Pulmonary artery endothelial cell (primary cell): Measurements from ENCODE around the gene TSNAX. TPM values are rescaled to one million over a fixed set of nuclear protein-coding genes. Genes with fewer than 3 reads are reported as not detected.

Experiments used
- DNase-seq: peaks from one replicate; pipeline ENCODE4 v3.0.0-alpha.2; 2011; ENCODE audit warnings: low read depth, low spot score
- total RNA-seq: library from RNA; depleted of rRNA; stranded (reverse); fragments of >200 nt; gene quantifications from 2 replicates; pipeline ENCODE4 v1.2.3, GENCODE V29; 2014

Gene TSNAX
- total RNA-seq, 1 donor from 2014 or later, result 36.9 TPM

GRCh38 chr1:231518485-231519034 is 9.9 kb upstream of the TSNAX start:
- DNase-seq, result no peak

GRCh38 chr1:231519166-231519565 is 9.3 kb upstream of the TSNAX start:
- no peak for DNase-seq

GRCh38 chr1:231522038-231522437 is 6.4 kb upstream of the TSNAX start:
- DNase-seq, result no peak

DNA sequence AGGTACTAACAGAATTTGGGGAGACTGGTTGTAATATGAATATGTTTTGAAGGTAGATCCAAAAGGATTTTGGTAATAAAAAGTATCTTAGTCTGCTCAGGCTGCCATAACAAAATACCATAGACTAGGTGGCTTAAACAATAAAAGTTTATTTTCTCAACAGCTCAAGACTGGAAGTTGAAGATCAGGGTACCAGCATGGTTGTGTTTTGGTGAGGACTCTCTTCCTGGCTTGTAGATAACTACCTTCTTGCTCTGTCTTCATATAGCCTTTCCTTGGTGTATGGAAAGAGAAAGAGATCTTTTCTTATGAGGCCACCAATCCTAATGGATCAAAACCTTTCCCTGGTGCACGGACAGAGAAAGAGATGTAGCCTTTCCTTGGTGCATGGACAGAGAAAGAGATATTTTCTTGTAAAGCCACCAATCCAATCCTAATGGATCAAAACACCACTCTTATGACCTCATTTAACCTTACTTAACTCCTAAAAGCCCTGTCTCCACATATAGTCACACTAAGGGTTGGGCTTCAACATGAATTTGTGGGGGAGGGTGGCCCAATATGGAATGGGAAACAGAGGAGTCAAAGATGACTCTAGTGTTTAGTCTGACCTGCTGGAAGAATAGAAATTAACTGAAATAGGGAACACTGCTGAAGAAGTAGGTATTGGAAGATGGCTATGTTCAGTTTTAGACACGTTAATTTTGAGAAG is 5.4 kb upstream of the TSNAX start:
- DNase-seq, result no peak

DNA sequence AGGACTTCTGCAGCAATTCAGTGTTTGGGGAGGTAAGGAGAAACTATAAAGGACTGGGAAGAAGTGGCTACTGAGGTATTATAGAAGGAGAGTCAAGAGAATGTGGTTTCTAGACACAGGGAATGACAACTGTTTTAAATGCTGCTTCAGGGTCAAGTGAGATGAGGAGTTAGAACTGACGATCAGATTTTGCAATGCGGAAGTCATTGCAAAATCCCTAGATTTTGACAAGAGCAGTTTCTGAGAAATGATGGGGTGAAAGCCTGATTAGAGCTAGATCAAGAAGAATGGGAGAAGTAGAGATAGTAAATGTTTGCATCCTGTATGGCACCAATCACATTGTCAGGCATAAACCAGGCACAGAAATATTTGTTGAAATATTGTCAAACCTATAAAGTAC is 4.7 kb upstream of the TSNAX start:
- no peak for DNase-seq

- no peak for DNase-seq
These were observed 1.9 kb upstream of the TSNAX start for GRCh38 chr1:231526536-231526935.

DNA sequence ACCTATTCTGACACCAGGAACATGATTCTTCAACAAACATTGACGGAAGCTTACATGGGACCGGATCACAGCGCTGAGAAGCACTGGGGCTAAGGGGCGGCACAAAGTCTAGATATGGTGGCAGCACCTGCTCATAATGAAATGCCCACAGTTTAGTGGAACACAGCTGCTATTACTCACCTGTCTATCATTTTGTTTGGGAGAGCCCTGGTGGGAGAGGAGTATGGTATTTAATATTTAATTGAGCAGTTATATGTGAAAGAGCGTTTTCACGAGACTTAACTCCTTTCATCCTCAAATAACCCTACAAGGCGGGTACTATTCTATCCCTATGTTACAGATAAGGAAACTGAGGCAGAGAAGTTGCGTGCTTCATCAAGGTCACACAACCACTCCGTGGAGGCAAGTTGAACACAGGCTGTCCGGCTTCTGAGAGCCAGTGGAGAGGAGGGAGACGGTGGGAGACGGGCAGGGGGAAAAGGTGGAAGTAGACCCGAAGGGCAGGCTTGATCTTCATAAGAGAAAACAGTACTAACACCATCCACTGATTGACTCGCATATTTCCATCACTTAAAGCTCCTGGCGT is 790 bp upstream of the TSNAX start:
- DNase-seq, result no peak

DNA sequence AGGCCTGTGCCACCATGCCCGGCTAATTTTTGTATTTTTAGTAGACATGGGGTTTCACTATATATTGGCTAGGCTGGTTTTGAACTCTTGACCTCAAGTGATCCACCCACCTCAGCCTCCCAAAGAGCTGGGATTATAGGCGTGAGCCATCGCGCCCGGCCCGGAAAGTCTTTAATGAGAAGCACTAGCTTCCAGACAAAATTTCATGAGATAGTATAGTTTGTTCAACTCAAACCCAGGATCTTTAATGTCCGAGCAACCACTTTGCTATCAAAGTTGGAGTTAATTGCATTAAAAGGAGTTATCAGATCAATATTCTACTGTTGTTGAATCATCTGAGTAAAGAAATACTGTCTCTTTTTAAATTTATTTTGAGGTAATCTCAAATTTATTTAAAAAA is 4.8 kb downstream of the TSNAX start:
- DNase-seq, result no peak

- no peak for DNase-seq
These were observed 6.3 kb downstream of the TSNAX start for GRCh38 chr1:231534703-231535159.

GRCh38 chr1:231536099-231536498 is 7.6 kb downstream of the TSNAX start:
- no peak for DNase-seq

- DNase-seq, result no peak
These were observed 12.4 kb downstream of the TSNAX start for GRCh38 chr1:231540847-231541246.

GRCh38 chr1:231541842-231542241 is 13.4 kb downstream of the TSNAX start:
- DNase-seq, result no peak

- DNase-seq, result peak; percentile 73
These were observed 16.6 kb downstream of the TSNAX start for GRCh38 chr1:231544943-231545592.

GRCh38 chr1:231546693-231547092 is 18.2 kb downstream of the TSNAX start:
- no peak for DNase-seq

DNA sequence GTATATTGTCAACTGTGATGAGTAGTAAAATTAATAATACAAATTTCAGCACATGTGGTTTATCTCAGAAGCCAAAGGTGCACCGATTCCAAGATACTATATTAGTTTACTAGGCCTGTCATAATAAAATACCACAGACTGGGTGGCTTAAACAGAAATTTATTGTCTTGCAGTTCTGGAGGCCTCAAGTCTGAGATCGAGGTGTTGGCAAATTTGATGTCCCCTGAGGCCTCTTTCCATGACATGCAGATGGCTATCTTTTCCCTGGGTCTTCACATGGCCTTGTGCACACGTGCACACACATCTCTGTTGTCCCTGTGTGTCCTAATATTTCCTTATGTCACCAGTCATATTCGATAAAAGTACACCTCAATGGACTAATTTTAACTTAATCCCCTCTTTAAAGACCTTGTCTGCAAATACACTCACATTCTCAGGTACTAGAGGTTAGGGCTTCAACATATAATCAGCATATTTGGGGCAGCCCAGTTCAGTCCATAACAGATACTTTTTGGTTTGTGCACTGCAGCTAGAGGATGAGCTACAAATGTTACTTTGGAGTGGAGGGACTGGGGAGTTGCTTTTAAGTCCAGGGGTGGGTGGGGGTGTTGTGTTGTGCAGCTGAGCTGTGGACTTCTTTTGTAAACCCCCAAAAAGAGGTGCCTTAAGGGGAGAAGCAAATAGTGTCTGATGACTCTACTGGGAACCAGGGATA is 21.4 kb downstream of the TSNAX start:
- no peak for DNase-seq

- no peak for DNase-seq
These were observed 21.9 kb downstream of the TSNAX start for GRCh38 chr1:231550448-231550781.

DNA sequence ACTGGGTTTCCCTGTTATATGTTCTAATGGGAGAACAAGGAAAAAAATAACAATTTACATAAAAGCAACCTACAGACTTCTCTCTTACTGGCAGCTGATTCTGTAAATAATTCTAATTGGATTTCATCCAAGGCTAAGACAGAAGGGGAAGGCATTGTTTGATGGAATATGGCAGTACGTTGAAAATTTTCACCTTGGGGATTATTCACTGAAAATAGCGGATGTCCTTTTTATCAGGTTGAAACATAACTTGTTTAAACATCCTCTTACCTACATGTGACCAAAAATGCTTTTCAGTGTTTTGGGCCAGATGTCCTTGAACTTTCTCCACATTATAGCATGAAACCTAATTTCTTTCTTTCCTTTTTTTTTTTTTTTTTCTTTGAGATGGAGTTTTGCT is 24.9 kb downstream of the TSNAX start:
- DNase-seq, result no peak

DNA sequence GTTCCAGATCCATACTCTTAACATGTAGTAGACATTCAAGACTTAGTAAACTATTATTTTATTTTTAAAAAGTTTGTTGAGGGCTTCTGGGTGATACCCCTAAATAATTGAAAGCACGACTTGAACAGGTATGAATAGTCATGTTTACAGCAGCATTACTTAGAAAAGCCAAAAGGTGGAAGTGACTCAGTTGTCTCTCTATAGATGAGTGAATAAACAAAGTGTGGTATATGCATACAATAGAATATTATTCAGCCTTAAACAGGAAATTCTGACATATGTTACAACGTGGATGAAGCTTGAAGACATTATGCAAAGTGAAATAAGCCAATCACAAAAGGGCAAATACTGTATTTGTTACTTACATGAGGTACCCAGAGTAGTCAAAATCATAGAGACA is 26.5 kb downstream of the TSNAX start:
- no peak for DNase-seq

DNA sequence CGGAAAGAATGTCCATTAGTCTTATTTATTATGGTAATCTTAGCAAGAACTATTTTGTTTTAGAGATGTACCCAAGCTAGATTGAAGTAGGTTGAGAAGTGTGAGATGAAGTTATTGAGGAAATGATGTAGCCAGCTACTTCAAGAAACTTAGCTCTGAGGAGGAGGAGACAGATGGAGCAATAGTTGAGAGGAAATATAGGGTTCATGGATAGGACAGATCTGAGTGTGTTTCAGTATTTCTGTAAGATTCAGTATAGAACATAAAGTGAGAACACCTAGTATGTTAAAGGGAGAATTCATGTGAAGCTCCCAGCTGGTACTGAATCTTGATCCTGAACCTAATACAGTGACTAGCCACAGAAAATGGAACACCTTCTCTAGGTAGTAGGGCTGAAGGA is 28.9 kb downstream of the TSNAX start:
- DNase-seq, result no peak

- DNase-seq, result no peak
These were observed 29.6 kb downstream of the TSNAX start for GRCh38 chr1:231557898-231558707.

DNA sequence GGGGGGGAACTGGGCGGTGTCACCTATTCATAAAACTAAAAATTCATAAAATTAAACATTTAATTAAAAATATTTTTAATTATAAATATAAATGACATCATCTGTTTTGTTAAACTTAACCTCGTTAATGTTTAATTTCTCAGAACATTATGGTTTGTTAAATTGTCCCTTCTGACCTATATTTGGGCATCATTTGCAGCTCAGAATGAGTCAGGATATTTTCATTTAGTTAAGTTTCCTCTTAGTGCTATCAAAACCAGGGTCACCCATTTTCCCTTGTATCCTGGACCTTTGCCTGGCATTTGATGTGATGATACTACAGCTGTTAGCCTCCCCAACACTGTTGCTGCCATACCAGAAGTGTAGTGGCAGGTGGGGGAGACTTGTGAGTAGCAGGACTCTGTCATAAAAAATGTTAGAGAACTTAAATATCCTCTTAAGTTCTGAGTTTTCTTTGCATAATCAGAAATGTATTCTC is 30.3 kb downstream of the TSNAX start:
- no peak for DNase-seq
